ENCODE measurements around the gene PACS2. TPM values are rescaled to one million over a fixed set of nuclear protein-coding genes. Genes with fewer than 3 reads are reported as not detected.

The PACS2 gene
- total and polyA plus RNA-seq, 5 donors from 2014 or later: 0.72 to 64.0 (median 2.1) TPM

DNA sequence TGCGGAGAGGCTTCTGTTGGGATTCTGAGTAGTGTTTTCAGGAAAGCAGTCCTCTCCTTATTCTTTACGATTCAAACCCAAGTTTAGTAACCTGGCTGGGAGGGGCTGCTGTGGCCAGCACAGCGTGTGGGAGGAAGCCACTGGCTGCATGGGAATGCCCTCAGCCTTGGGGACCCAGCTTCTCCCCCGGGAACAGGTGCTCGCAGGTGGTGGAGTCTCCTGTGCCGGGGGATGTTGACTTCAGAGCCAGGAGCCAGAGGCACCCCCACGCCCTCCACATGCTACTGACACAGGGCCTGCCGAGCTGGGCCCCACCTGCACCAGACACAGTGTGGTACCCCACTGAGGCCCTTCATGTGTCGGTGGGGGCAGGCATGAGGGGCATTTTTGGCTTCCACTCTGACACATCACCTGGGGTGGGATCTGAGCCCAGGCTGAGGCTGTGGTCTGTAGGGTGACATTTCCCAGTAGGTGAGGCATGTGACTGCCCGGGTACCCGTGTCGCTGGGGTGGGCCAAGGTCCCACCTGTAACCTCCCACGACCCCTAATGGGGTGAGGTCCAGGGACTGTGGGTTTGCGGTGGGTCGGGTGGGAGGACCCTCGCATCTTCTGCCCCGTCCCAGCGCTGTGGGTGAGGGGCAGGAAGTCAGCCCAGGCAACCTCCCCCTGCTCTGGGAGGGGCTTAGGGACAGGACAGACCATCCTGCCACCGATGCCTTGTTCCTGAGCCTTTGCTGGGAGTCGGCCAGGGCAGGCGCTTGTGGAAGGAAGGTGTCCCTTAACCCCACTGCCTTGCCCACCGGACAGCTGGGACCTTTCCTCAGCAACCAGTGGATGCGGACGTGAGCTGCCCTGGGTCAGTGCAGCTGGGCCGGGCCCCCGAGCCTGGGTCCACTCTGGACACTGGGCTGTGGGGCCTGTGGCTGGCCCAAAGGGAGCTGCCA, 131.6 kb downstream of the PACS2 start:
- no peaks in the 10 kb centered on the region for H3K27me3 ChIP-seq (ENCODE audit: control insufficient read depth, insufficient read depth, low read length)
- no peak overlapping the region for H3K27ac ChIP-seq (ENCODE audit: insufficient read depth, low read length, poor library complexity, severe bottlenecking)
- H3K36me3 ChIP-seq (ENCODE audit: control insufficient read depth, insufficient read depth, low read length): peaks cover 5% of the 10 kb centered on the region
- peaks cover 7% of the 10 kb centered on the region for H3K4me1 ChIP-seq (ENCODE audit: control insufficient read depth, insufficient read depth, low read length, poor library complexity, severe bottlenecking)
- Mint-ChIP-seq H3K36me3 (peaks cover 4% of the 10 kb centered on the region), H3K27ac (peak overlapping the region in 1 of 3 donors; percentile 38), H3K9me3 (no peaks in the 10 kb centered on the region), H3K27me3 (no peaks in the 10 kb centered on the region), H3K4me3 (no peak overlapping the region), H3K4me1 (peaks cover 0 to 4% (median 2%) of the 10 kb centered on the region in 4 donors)
- ATAC-seq (ENCODE audit: low read depth in 2 of 2) (no peak), DNase-seq (no peak)
- H3K4me3 ChIP-seq (ENCODE audit: low read depth, low read length): no peak overlapping the region
- H3K9me3 ChIP-seq (ENCODE audit: control insufficient read depth in 2 of 2, low read length in 2 of 2): no peaks in the 10 kb centered on the region

DNA sequence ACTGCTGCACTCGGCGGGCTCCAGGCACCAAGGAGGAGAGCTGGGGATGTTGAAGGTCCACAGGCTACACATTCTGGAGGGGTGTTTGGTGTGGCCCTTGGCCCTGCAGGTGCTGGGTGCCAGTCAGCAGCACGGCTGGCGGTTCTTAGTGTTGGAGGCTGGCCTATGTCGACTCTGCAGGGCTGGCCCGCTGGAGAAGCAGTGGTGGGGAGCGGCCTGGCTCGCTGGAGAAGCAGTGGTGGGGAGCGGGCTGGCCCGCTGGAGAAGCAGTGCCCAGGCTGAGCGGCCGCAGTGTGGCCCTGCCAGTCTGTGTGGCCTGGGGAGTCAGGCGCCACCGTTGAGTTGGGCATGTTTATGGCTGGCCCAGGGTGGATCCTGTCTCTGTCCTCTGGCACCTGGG, 132.4 kb downstream of the PACS2 start:
- H3K4me3 ChIP-seq (ENCODE audit: low read depth, low read length): no peak overlapping the region
- Mint-ChIP-seq H3K36me3 (peaks cover 4% of the 10 kb centered on the region), H3K27me3 (no peaks in the 10 kb centered on the region), H3K4me1 (peaks cover 0 to under 1% (median under 1%) of the 10 kb centered on the region in 4 donors), H3K27ac (no peak overlapping the region), H3K4me3 (no peak overlapping the region), H3K9me3 (no peaks in the 10 kb centered on the region)
- no peaks in the 10 kb centered on the region for H3K27me3 ChIP-seq (ENCODE audit: control insufficient read depth, insufficient read depth, low read length)
- DNase-seq: no peak
- H3K4me1 ChIP-seq (ENCODE audit: control insufficient read depth, insufficient read depth, low read length, poor library complexity, severe bottlenecking): peaks cover 7% of the 10 kb centered on the region
- H3K27ac ChIP-seq (ENCODE audit: insufficient read depth, low read length, poor library complexity, severe bottlenecking): no peak overlapping the region
- no peaks in the 10 kb centered on the region for H3K9me3 ChIP-seq (ENCODE audit: control insufficient read depth in 2 of 2, low read length in 2 of 2)
- peaks cover 9% of the 10 kb centered on the region for H3K36me3 ChIP-seq (ENCODE audit: control insufficient read depth, insufficient read depth, low read length)
- no peak for ATAC-seq (ENCODE audit: low read depth in 2 of 2)

Other genes with a start within 250 kb of the PACS2 start
- 94.5 TPM for gene GPR132, start 249.3 kb upstream of the PACS2 start, total RNA-seq
- gene GPR132, start 249.3 kb upstream of the PACS2 start, polyA plus RNA-seq: 10 to 100 TPM in 3 of 4 donors, 1 to 10 TPM in 1; 8.8 to 17.5 (median 14.6) TPM
- gene JAG2, start 146.0 kb upstream of the PACS2 start, total RNA-seq: 1.4 TPM
- gene JAG2, start 146.0 kb upstream of the PACS2 start, polyA plus RNA-seq: under 1 TPM in 2 of 4 donors, not detected in 2; 0.05 to 0.23 TPM
- 15.3 TPM for gene NUDT14, start 133.4 kb upstream of the PACS2 start, total RNA-seq
- 10 to 100 TPM in 2 of 4 donors, 1 to 10 TPM in 2; 6.5 to 18.1 (median 10.6) TPM for gene NUDT14, start 133.4 kb upstream of the PACS2 start, polyA plus RNA-seq
- gene BTBD6, start 66.2 kb upstream of the PACS2 start, total RNA-seq: 39.4 TPM
- 10 to 100 TPM in 2 of 4 donors, 1 to 10 TPM in 2; 4.6 to 17.4 (median 9.0) TPM for gene BTBD6, start 66.2 kb upstream of the PACS2 start, polyA plus RNA-seq
- 58.9 TPM for gene BRF1, start 13.7 kb upstream of the PACS2 start, total RNA-seq
- gene BRF1, start 13.7 kb upstream of the PACS2 start, polyA plus RNA-seq: 1 to 10 TPM; 5.6 to 8.7 (median 7.5) TPM
- gene TEX22, start 83.8 kb downstream of the PACS2 start, total RNA-seq: 3.1 TPM
- under 1 TPM; 0.11 to 0.31 (median 0.21) TPM for gene TEX22, start 83.8 kb downstream of the PACS2 start, polyA plus RNA-seq
- gene MTA1, start 105.1 kb downstream of the PACS2 start, total RNA-seq: 123 TPM
- 1 to 10 TPM; 2.5 to 3.1 (median 3.0) TPM for gene MTA1, start 105.1 kb downstream of the PACS2 start, polyA plus RNA-seq
- 37.1 TPM for gene CRIP2, start 160.1 kb downstream of the PACS2 start, total RNA-seq
- 100 to 1,000 TPM in 2 of 4 donors, 10 to 100 TPM in 2; 12.0 to 131 (median 72.9) TPM for gene CRIP2, start 160.1 kb downstream of the PACS2 start, polyA plus RNA-seq
- 558 TPM for gene CRIP1, start 172.1 kb downstream of the PACS2 start, total RNA-seq
- gene CRIP1, start 172.1 kb downstream of the PACS2 start, polyA plus RNA-seq: 1,000 to 10,000 TPM; 1,044 to 2,243 (median 1,681) TPM
- gene TEDC1, start 176.5 kb downstream of the PACS2 start, total RNA-seq: 118 TPM
- 10 to 100 TPM in 1 of 4 donors, 1 to 10 TPM in 3; 5.5 to 10.4 (median 7.9) TPM for gene TEDC1, start 176.5 kb downstream of the PACS2 start, polyA plus RNA-seq
- 1.8 TPM for gene TMEM121, start 211.8 kb downstream of the PACS2 start, total RNA-seq
- gene TMEM121, start 211.8 kb downstream of the PACS2 start, polyA plus RNA-seq: 1 to 10 TPM; 3.4 to 5.8 (median 4.4) TPM

Data from CD4-positive, CD25-positive, alpha-beta regulatory T cell (primary cell).